ENCODE results near the gene EEF1AKMT4.

EEF1AKMT4 gene

GRCh38 chr3:184248454-184249411, 739 bp upstream of the EEF1AKMT4 start, which contains the start of gene ALG3:
ALG3 (minus strand) TSS chr3:184248962; CDS start chr3:184248940, 22 bp downstream.
- Histone ChIP-seq H3K4me1 (ENCODE audit: control insufficient read depth, insufficient read depth, low read length) (no peaks in the 10 kb centered on the region), H3K36me3 (ENCODE audit: control insufficient read depth, insufficient read depth, low read length) (peaks cover 23% of the 10 kb centered on the region), H3K27me3 (ENCODE audit: control insufficient read depth, insufficient read depth, low read length) (no peaks in the 10 kb centered on the region), H3K9ac (ENCODE audit: low read length) (peak within 1 kb of the TSS; percentile 82), H3K9me3 (ENCODE audit: control insufficient read depth, insufficient read depth, low read depth, low read length) (no peaks in the 10 kb centered on the region), H3K4me3 (ENCODE audit: low read depth, low read length) (peak within 1 kb of the TSS; percentile 91), H3K27ac (ENCODE audit: low read depth, low read length) (peak within 1 kb of the TSS; percentile 87)

- peak overlapping the region; percentile 81 for H3K9ac ChIP-seq (ENCODE audit: low read length)
- peak overlapping the region; percentile 22; the same call in 1 of the 2 replicates for H3K27ac ChIP-seq (ENCODE audit: low read depth, low read length)
- H3K4me1 ChIP-seq (ENCODE audit: control insufficient read depth, insufficient read depth, low read length), result no peaks in the 10 kb centered on the region
- H3K9me3 ChIP-seq (ENCODE audit: control insufficient read depth, insufficient read depth, low read depth, low read length), result no peaks in the 10 kb centered on the region
- H3K36me3 ChIP-seq (ENCODE audit: control insufficient read depth, insufficient read depth, low read length), result peaks cover 8% of the 10 kb centered on the region
- peak overlapping the region; percentile 91 for H3K4me3 ChIP-seq (ENCODE audit: low read depth, low read length)
- no peaks in the 10 kb centered on the region for H3K27me3 ChIP-seq (ENCODE audit: control insufficient read depth, insufficient read depth, low read length)
Observed at GRCh38 chr3:184250167-184250828, 826 bp downstream of the EEF1AKMT4 start.

- Histone ChIP-seq H3K9ac (ENCODE audit: low read length) (no peak overlapping the region), H3K36me3 (ENCODE audit: control insufficient read depth, insufficient read depth, low read length) (peaks cover 3% of the 10 kb centered on the region; the same call in 1 of the 2 replicates), H3K4me1 (ENCODE audit: control insufficient read depth, insufficient read depth, low read length) (no peaks in the 10 kb centered on the region; the same call in 1 of the 2 replicates), H3K27me3 (ENCODE audit: control insufficient read depth, insufficient read depth, low read length) (peaks cover 32% of the 10 kb centered on the region), H3K27ac (ENCODE audit: low read depth, low read length) (no peak overlapping the region), H3K9me3 (ENCODE audit: control insufficient read depth, insufficient read depth, low read depth, low read length) (no peaks in the 10 kb centered on the region), H3K4me3 (ENCODE audit: low read depth, low read length) (no peak overlapping the region)
Observed at GRCh38 chr3:184255291-184256039, 6.0 kb downstream of the EEF1AKMT4 start.

- H3K4me1 ChIP-seq (ENCODE audit: control insufficient read depth, insufficient read depth, low read length), result peaks cover 5% of the 10 kb centered on the region
- H3K9me3 ChIP-seq (ENCODE audit: control insufficient read depth, insufficient read depth, low read depth, low read length), result no peaks in the 10 kb centered on the region
- H3K9ac ChIP-seq (ENCODE audit: low read length), result no peak overlapping the region
- H3K36me3 ChIP-seq (ENCODE audit: control insufficient read depth, insufficient read depth, low read length), result peaks cover 3% of the 10 kb centered on the region; the same call in 1 of the 2 replicates
- H3K4me3 ChIP-seq (ENCODE audit: low read depth, low read length), result no peak overlapping the region
- H3K27ac ChIP-seq (ENCODE audit: low read depth, low read length), result no peak overlapping the region
- peaks cover 48% of the 10 kb centered on the region for H3K27me3 ChIP-seq (ENCODE audit: control insufficient read depth, insufficient read depth, low read length)
Observed at GRCh38 chr3:184257083-184257915, 7.8 kb downstream of the EEF1AKMT4 start.

GRCh38 chr3:184258926-184259325, 9.5 kb downstream of the EEF1AKMT4 start:
- Histone ChIP-seq H3K4me3 (ENCODE audit: low read depth, low read length) (no peak overlapping the region), H3K36me3 (ENCODE audit: control insufficient read depth, insufficient read depth, low read length) (peaks cover 3% of the 10 kb centered on the region; the same call in 1 of the 2 replicates), H3K27ac (ENCODE audit: low read depth, low read length) (no peak overlapping the region), H3K9me3 (ENCODE audit: control insufficient read depth, insufficient read depth, low read depth, low read length) (no peaks in the 10 kb centered on the region), H3K27me3 (ENCODE audit: control insufficient read depth, insufficient read depth, low read length) (peaks cover 61% of the 10 kb centered on the region), H3K4me1 (ENCODE audit: control insufficient read depth, insufficient read depth, low read length) (peaks cover 10% of the 10 kb centered on the region), H3K9ac (ENCODE audit: low read length) (no peak overlapping the region)

- no peak overlapping the region for H3K9ac ChIP-seq (ENCODE audit: low read length)
- peaks cover 3% of the 10 kb centered on the region; the same call in 1 of the 2 replicates for H3K36me3 ChIP-seq (ENCODE audit: control insufficient read depth, insufficient read depth, low read length)
- H3K27ac ChIP-seq (ENCODE audit: low read depth, low read length), result no peak overlapping the region
- H3K4me1 ChIP-seq (ENCODE audit: control insufficient read depth, insufficient read depth, low read length), result peaks cover 10% of the 10 kb centered on the region
- H3K9me3 ChIP-seq (ENCODE audit: control insufficient read depth, insufficient read depth, low read depth, low read length), result no peaks in the 10 kb centered on the region
- peaks cover 63% of the 10 kb centered on the region for H3K27me3 ChIP-seq (ENCODE audit: control insufficient read depth, insufficient read depth, low read length)
- H3K4me3 ChIP-seq (ENCODE audit: low read depth, low read length), result 0 out of 2 replicates have a peak overlapping the region, but pooled peaks have one; percentile 28
Observed at GRCh38 chr3:184259396-184259877, 10.0 kb downstream of the EEF1AKMT4 start.

GRCh38 chr3:184259878-184260723, 10.6 kb downstream of the EEF1AKMT4 start:
- Histone ChIP-seq H3K4me1 (ENCODE audit: control insufficient read depth, insufficient read depth, low read length) (peaks cover 10% of the 10 kb centered on the region), H3K4me3 (ENCODE audit: low read depth, low read length) (peak overlapping the region; percentile 65), H3K27me3 (ENCODE audit: control insufficient read depth, insufficient read depth, low read length) (peaks cover 70% of the 10 kb centered on the region), H3K36me3 (ENCODE audit: control insufficient read depth, insufficient read depth, low read length) (peaks cover 3% of the 10 kb centered on the region; the same call in 1 of the 2 replicates), H3K9me3 (ENCODE audit: control insufficient read depth, insufficient read depth, low read depth, low read length) (no peaks in the 10 kb centered on the region), H3K27ac (ENCODE audit: low read depth, low read length) (no peak overlapping the region), H3K9ac (ENCODE audit: low read length) (peak overlapping the region; percentile 62)

- Histone ChIP-seq H3K4me1 (ENCODE audit: control insufficient read depth, insufficient read depth, low read length) (peaks cover 10% of the 10 kb centered on the region), H3K4me3 (ENCODE audit: low read depth, low read length) (peak overlapping the region; percentile 65), H3K9me3 (ENCODE audit: control insufficient read depth, insufficient read depth, low read depth, low read length) (no peaks in the 10 kb centered on the region), H3K36me3 (ENCODE audit: control insufficient read depth, insufficient read depth, low read length) (peaks cover 3% of the 10 kb centered on the region; the same call in 1 of the 2 replicates), H3K27ac (ENCODE audit: low read depth, low read length) (no peak overlapping the region), H3K27me3 (ENCODE audit: control insufficient read depth, insufficient read depth, low read length) (peaks cover 71% of the 10 kb centered on the region), H3K9ac (ENCODE audit: low read length) (peak overlapping the region; percentile 62)
Observed at GRCh38 chr3:184260724-184261269, 11.3 kb downstream of the EEF1AKMT4 start.

GRCh38 chr3:184261270-184261853, 11.9 kb downstream of the EEF1AKMT4 start, which contains the start of gene CAMK2N2:
CAMK2N2 (minus strand) TSS chr3:184261553; CDS start chr3:184261285, 268 bp downstream.
- peak within 1 kb of the TSS; percentile 62 for H3K9ac ChIP-seq (ENCODE audit: low read length)

More at GRCh38 chr3:184261270-184261853, 11.9 kb downstream of the EEF1AKMT4 start, which contains the start of gene CAMK2N2:
- H3K4me3 ChIP-seq (ENCODE audit: low read depth, low read length), result peak within 1 kb of the TSS; percentile 65
- peaks cover 3% of the 10 kb centered on the region; the same call in 1 of the 2 replicates for H3K36me3 ChIP-seq (ENCODE audit: control insufficient read depth, insufficient read depth, low read length)
- peaks cover 10% of the 10 kb centered on the region for H3K4me1 ChIP-seq (ENCODE audit: control insufficient read depth, insufficient read depth, low read length)
- no peaks in the 10 kb centered on the region for H3K9me3 ChIP-seq (ENCODE audit: control insufficient read depth, insufficient read depth, low read depth, low read length)
- peaks cover 71% of the 10 kb centered on the region for H3K27me3 ChIP-seq (ENCODE audit: control insufficient read depth, insufficient read depth, low read length)
- no peak within 1 kb of the TSS for H3K27ac ChIP-seq (ENCODE audit: low read depth, low read length)

Data from HUES6 (cell line).